Measurements from ENCODE around the gene GPC1. TPM values are rescaled to one million over a fixed set of nuclear protein-coding genes. Genes with fewer than 3 reads are reported as not detected.

Gene GPC1
- total and polyA plus RNA-seq, 2 of the 13 experiments (the other 11 are each of a cell fraction or from before 2014, with no cell fraction given), result 4.0 to 5.5 TPM

GRCh38 chr2:240419271-240419670, 16.2 kb upstream of the GPC1 start:
- Histone ChIP-seq H3K79me2 (ENCODE audit: insufficient read depth, low read length) (no peaks in the 10 kb centered on the region), H3K9ac (ENCODE audit: insufficient read depth, low read depth, low read length) (no peak overlapping the region), H3K4me1 (ENCODE audit: insufficient read depth, low read length) (no peaks in the 10 kb centered on the region), H3K36me3 (replicated peaks in 1 of 2; ENCODE audit: control insufficient read depth in 1 of 2, insufficient read depth in 2 of 2, low read length in 2 of 2) (no peaks in the 10 kb centered on the region), H4K20me1 (ENCODE audit: insufficient read depth, low read length) (no peaks in the 10 kb centered on the region), H3K27ac (ENCODE audit: extremely low read length, insufficient read depth, low read length) (no peak overlapping the region), H3K4me3 (replicated peaks in 1 of 3; ENCODE audit: insufficient read depth in 1 of 3, low read depth in 2 of 3, low read length in 3 of 3) (no peak overlapping the region), H3K4me2 (ENCODE audit: low read depth, low read length) (no peak overlapping the region), H2AFZ (ENCODE audit: low read length) (no peak overlapping the region), H3K27me3 (ENCODE audit: control insufficient read depth in 1 of 2, insufficient read depth in 2 of 2, low read length in 2 of 2) (peaks cover 4 to 24% of the 10 kb centered on the region in 2 experiments; a peak in 4 of 5 replicates), H3K9me3 (ENCODE audit: low read length) (peaks cover 35% of the 10 kb centered on the region)
- in situ Hi-C loops (cut with HindIII; ENCODE audit: extremely low pct_ligation_motif_present, low pct_unique_long_range_greater_than_20kb) (no loop called here), intact Hi-C loops (cut with micrococcal nuclease; ENCODE audit: unreplicated experiment) (loop anchor here (5.0 kb wide), 1 partner anchor 107 kb away; no protein-coding TSS in a partner anchor)
- no TSS peak for BruUV-seq (replicated peaks)
- WGBS (ENCODE audit: low lambda C conversion rate), result 21% methylated on average over 2 of the region's 7 CpGs
- ATAC-seq, result no peak
- no peak for FAIRE-seq
- no peak for DNase-seq (ENCODE audit: low spot score)
- POLR2A ChIA-PET, result no interaction called here
- CTCF ChIA-PET (ENCODE audit: low intra/inter-chr PET ratio, low total read pairs), result no interaction called here
- no peak for TF ChIP-seq MED8 (CRISPR knock-in tag; IDR thresholded peaks at IDR 0.05; ENCODE audit: insufficient replicate concordance)
- TF ChIP-seq, protein P1, sequence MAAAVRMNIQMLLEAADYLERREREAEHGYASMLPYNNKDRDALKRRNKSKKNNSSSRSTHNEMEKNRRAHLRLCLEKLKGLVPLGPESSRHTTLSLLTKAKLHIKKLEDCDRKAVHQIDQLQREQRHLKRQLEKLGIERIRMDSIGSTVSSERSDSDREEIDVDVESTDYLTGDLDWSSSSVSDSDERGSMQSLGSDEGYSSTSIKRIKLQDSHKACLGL (CRISPR knock-in tag; IDR thresholded peaks at IDR 0.05), result no peak
- no peak for TF ChIP-seq HCFC1 (IDR thresholded peaks at IDR 0.05; ENCODE audit: low read depth, low read length)
- TF ChIP-seq, protein P2, sequence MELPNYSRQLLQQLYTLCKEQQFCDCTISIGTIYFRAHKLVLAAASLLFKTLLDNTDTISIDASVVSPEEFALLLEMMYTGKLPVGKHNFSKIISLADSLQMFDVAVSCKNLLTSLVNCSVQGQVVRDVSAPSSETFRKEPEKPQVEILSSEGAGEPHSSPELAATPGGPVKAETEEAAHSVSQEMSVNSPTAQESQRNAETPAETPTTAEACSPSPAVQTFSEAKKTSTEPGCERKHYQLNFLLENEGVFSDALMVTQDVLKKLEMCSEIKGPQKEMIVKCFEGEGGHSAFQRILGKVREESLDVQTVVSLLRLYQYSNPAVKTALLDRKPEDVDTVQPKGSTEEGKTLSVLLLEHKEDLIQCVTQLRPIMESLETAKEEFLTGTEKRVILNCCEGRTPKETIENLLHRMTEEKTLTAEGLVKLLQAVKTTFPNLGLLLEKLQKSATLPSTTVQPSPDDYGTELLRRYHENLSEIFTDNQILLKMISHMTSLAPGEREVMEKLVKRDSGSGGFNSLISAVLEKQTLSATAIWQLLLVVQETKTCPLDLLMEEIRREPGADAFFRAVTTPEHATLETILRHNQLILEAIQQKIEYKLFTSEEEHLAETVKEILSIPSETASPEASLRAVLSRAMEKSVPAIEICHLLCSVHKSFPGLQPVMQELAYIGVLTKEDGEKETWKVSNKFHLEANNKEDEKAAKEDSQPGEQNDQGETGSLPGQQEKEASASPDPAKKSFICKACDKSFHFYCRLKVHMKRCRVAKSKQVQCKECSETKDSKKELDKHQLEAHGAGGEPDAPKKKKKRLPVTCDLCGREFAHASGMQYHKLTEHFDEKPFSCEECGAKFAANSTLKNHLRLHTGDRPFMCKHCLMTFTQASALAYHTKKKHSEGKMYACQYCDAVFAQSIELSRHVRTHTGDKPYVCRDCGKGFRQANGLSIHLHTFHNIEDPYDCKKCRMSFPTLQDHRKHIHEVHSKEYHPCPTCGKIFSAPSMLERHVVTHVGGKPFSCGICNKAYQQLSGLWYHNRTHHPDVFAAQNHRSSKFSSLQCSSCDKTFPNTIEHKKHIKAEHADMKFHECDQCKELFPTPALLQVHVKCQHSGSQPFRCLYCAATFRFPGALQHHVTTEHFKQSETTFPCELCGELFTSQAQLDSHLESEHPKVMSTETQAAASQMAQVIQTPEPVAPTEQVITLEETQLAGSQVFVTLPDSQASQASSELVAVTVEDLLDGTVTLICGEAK (IDR thresholded peaks at IDR 0.05), result no peak
- TF ChIP-seq, protein P2 (CRISPR knock-in tag; IDR thresholded peaks at IDR 0.05), result no peak
- TF ChIP-seq ZNF512B (CRISPR knock-in tag; IDR thresholded peaks at IDR 0.05; ENCODE audit: borderline replicate concordance), result no peak
- TF ChIP-seq, protein P3, sequence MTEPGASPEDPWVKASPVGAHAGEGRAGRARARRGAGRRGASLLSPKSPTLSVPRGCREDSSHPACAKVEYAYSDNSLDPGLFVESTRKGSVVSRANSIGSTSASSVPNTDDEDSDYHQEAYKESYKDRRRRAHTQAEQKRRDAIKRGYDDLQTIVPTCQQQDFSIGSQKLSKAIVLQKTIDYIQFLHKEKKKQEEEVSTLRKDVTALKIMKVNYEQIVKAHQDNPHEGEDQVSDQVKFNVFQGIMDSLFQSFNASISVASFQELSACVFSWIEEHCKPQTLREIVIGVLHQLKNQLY (CRISPR knock-in tag; IDR thresholded peaks at IDR 0.05), result no peak
- no peak for TF ChIP-seq TEF (CRISPR knock-in tag; IDR thresholded peaks at IDR 0.05)
- no peak for TF ChIP-seq ZNF782 (CRISPR knock-in tag; IDR thresholded peaks at IDR 0.05; ENCODE audit: borderline replicate concordance)
